NCI-H2171 treated with DMSO at 0.1 percent for 48 hours (cell line): Measurements from ENCODE around the gene NKAIN1.
"Not testable (repeated sequence)": the region's sequence is repeated elsewhere in the genome, so short reads cannot be mapped to it uniquely, and the experiment has no call there.

Experiments used
- DNase-seq: peaks from one replicate; lab custom pipeline; 2025; lab: John Stamatoyannopoulos, UW

NKAIN1 gene

DNA sequence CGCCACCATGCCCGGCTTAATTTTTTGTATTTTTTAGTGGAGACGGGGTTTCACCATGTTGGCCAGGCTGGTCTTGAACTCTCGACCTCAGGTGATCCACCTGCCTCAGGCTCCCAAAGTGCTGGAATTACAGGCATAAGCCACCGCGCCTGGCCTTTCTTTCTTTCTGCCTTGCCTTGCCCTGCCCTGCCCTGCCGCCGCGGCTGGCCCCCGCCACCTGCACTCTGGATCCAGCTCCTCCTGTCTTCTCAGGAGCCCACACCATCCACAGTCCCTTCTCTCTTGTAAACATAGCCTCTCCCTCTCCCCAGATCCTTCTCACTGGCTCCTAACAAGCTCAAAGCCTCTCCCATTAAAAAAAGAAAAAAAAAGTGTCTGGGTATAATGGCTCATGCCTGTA, 44.4 kb downstream of the NKAIN1 start:
- peak; percentile 24 for DNase-seq

DNA sequence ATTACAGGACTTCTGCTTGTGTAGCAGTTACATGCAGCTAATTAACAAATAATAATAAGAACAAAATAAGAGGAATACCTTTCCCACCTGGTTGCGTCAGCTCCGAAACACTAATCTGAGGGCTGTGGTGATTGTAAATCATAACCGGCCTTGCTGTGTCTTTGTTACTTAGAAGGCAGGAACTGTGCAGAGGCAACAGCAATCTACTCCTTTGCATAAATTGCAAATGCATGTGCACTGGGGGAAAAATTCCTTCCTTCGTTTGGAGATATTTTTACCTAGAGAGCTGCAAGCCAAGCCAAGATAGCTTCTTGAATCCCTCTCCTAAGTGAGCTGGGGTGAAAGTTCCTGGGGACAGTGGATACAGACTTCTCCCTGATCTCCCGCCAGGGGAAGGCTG, 46.0 kb downstream of the NKAIN1 start:
- DNase-seq: no peak

DNA sequence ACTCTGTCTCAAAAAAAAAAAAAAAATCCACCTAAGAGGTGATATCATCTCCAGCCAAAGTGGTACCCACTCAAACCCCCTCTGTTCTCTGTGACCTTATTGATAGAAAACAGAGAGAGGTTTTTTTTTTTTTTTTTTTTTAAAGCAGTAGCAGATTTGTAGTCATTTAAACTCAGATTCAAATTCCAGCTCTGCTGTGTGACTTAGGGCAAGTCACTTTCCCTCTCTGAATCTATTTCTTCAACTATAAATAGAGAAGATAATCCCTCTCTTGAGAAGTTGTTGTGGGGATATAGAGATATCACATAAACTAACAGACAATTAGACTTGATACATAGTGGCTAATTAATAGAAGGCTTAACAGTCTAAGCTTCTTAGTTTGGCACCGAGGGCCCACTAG, 48.4 kb downstream of the NKAIN1 start:
- DNase-seq: no peak

DNA sequence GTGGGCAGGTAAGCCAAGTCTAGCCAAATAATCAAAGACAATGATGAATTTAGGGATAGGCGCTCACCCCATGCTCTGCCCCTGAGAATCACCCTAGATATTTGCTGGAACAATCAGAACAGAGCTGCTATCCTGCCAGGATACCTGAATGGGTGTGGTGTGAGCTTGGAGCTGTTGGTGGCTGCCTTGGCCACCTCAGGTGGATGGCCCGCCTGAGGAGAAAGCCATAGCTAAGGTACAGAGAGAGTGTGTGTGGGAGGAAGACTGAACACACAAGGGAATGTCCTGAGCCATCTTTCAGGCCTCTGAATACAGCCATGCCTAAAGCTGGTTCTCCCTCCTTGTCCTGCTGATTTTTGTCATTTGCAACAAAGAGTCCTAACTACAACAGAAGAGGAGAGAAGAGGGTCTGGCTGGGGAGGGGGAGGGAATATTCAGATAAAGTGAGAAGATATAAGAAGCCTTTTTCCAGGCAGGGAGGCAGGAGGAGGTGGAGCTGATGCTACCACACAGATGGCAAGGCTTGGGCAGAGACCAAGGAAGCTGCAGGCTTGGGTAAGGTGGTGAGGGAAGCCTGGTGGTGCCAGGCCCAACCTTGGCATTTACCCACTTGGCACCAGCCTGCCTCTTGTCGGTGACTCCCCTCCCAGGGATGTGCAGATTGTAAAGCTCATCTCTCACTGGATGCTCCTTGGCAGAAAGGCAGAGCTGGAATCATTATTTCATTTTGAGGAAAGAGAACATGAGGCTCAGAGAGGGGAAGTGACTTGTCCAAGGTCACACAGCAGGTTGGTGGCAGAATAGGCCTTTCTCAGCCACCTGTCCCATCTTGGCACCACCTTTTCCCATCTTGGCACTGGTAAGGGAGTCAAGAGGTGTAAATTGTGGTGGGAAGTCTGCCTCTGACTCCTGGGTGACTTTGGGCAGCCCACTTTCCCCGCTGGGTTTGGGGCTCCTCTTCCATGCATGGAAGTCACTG, 49.7 kb downstream of the NKAIN1 start:
- no peak for DNase-seq

DNA sequence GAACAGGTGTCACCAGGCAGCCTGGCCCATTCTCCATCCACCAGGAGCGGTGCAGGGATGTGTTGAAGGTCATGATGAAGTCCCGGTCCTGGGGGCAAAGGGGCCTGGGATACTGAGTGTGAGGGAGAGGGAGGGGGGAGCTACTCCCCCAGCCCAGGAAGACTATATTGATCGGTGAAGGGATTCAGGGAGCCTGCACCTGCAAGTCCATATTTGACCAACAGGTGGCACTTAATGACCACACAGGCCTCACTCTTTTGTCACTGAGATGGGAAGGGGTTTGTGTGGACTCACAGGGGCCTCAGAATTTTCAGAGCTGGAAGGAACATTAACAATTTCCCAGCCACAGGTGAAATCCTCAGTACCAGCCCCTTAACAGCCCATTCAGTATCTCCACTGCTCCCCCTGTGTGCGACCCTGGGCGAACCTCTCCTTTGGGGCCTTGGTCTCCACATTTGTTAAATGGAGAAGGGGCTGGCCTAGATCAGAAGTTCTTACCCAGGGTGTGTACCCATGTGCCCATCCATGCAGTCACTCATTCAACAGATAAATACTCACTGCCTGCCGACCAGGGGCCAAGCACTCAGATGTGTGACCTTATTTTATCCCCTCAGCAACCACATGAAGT, 55.6 kb downstream of the NKAIN1 start:
- peak; percentile 61 for DNase-seq

DNA sequence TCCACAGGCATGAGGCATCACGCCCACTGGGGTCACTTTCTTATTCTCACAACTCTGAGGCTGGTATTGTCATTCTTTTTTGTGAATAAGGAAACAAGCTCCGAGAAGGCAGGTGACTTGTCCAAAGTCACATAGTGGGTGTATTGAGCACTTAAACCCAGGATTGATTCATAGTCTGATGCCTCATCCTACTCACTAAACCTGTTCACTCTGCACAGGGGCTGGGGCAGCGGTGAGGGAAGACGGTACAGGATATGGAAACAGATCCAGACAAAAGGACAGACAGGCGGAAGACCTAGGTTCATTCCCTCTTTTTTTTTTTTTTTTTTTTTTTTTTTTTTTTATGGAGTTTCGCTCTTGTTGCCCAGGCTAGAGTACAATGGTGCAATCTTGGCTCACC, 56.6 kb downstream of the NKAIN1 start:
- no peak for DNase-seq

DNA sequence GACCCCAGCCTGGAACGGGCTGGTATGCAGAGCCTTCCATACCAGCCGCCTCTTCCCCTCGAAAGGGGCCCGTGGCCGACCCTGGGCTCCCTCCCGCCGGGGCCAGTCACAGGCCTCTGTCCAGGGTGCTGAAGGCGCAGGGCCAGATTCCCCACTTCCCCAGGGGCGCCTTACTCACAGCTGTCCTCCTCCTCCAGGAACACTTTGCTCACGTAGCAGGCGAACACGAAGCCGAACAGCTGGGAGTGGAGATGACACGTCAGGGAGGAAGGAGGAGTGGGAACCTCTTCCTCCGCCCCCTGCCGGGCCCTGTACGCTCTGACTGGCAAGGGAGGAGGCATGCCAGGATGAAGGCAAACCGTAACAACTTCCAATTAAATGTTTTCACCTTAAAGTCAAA, 57.3 kb downstream of the NKAIN1 start:
- peak; percentile 72 for DNase-seq

DNA sequence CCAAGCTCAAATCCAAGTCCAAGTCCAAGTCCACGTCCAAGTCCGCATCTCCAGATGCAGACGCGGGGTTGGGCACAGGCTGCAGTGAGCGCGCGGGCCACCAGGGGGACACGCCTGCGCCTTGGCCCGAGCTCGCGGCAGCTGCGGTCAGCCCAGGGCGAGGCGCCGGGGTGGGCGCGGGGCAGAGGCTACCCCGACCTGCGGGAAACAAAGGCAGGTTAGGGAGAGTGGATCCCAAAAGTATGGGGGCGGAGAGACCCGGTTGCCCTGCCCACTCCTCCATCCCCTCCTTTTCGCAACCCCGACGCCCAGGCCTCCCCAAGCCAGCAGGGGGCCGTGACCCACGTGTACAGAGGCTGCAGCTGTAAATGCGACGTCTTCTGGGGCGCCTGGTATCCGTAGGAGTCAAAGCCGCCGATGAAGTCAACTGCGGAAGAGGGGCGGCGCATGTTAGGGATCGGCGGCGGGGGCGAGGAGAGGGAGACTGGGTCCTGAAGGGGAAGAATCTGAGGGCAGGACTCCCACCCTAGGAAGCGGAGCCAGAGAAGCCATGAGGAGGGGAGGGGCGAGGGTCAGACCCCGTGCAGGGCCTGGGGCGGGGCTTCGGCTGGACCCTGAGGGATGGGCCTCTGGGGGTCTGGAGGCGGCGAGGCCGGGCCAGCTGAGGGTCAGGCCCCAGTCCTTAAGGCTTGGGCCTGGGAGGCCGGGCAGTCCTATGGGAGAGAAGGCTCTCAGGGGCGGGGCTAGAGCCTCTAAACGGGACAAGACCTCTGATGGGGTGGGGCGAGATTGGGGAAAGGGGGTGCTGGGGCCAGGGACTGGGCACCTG, 58.0 kb downstream of the NKAIN1 start:
- no peak for DNase-seq

DNA sequence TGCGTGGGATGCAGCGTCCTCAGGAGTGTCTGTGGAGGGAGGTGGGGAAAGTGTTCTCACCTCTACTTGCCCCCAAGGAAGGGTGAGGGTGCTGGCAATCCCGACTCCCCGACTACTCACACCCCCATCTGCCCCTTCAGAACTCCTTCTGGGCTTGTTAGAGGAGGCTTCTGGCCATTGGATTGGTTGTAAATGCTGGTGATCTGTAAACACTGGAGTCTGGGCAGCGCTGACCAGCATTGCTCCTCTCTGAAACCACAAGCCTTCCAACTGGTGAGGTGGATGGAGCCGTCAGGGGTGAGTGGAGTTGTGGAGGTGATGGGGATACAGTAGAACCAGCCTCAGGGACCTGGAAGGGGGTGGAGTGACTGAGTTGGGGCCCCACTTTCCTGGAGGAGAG, 59.3 kb downstream of the NKAIN1 start:
- DNase-seq: no peak

DNA sequence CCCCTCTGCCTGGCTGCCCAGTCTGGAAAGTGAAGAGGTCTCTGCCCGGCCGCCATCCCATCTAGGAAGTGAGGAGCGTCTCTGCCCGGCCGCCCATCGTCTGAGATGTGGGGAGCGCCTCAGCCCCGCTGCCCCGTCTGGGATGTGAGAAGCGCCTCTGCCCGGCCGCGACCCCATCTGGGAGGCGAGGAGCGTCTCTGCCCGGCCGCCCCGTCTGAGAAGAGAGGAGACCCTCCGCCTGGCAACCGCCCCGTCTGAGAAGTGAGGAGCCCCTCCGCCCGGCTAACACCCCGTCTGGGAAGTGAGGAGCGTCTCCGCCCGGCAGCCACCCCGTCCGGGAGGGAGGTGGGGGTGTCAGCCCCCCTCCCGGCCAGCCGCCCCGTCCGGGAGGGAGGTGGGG, 63.4 kb downstream of the NKAIN1 start:
- DNase-seq: not testable (repeated sequence)

DNA sequence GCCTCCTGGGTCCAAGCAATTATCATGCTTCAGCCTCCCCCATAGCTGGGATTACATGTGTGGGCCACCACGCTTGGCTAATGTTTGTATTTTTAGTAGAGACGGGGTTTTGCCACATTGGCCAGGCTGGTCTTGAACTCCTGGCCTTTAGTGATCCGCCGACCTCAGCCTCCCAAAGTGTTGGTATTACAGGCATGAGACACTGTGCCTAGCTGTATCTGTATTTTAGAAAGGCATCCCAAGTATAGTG, 69.3 kb downstream of the NKAIN1 start:
- no peak for DNase-seq

DNA sequence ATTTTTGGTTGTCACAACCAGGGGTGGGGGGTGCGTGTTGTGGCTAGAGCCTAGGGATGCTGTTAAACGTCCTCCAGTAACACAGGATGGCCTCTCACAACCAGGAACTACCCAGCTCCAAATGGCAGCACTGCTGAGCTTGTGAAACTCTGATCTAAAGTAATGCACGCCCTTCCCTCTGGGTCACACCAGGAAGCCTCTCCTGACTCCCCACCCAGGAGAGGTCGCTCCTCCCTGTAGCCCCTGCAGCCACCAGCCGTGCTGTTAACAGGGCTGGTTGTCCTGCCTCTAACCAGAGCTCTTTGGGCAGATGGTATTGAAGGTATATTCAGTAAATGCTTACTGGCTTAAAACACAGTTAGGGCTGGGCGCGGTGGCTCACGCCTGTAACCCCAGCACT, 73.2 kb downstream of the NKAIN1 start:
- no peak for DNase-seq

DNA sequence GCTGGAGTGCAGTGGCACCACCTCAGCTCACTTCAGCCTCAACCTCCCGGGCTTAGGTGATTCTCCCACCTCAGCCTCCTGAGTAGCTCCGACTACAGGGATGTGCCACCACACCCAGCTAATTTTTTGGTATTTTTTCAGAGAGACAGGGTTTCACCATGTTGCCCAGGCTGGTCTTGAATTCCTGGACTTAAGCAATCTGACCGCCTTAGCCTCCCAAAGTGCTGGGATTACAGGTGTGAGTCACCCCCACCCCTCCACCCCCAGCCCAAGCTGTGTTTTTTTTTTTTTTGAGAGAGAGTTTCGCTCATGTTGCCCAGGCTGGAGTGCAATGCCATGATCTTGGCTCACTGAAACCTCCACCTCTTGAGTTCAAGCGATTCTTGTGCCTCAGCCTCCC, 75.4 kb downstream of the NKAIN1 start:
- no peak for DNase-seq

DNA sequence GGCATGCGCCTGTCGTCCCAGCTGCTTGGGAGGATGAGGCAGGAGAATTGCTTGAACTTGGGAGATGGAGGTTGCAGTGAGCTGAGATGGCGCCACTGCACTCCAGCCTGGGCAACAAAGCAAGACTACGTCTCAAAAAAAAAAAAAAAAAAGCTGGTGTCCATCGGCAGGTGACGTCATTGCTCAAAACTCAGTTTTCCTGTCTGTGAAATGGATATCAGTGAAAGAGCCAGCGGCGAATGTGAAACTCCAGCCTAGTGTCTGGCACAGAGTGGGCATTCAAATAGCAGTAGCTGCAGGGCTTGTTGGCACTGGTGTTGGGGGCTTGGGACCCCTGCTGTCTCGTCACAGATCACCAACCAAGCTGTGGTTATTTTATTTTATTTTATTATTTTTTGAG, 75.8 kb downstream of the NKAIN1 start:
- no peak for DNase-seq

DNA sequence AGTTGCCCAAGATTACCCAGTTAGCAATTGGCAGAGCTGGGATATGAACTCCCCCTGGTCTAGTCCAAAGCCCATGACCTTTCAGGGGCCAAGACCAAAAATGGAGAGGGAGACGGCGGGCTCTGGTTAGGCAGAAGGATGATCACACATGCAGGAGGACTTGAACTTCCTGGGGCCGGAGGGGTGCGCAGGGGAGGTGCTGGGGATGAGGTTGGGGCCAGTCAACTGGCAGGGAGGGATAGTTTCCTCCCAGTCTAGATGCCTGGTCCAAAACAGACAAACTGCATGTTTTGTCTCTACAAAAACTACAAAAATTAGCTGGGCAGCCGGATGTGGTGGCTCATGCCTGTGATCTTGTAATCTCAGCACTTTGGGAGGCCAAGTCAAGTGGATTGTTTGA, 78.1 kb downstream of the NKAIN1 start:
- no peak for DNase-seq

DNA sequence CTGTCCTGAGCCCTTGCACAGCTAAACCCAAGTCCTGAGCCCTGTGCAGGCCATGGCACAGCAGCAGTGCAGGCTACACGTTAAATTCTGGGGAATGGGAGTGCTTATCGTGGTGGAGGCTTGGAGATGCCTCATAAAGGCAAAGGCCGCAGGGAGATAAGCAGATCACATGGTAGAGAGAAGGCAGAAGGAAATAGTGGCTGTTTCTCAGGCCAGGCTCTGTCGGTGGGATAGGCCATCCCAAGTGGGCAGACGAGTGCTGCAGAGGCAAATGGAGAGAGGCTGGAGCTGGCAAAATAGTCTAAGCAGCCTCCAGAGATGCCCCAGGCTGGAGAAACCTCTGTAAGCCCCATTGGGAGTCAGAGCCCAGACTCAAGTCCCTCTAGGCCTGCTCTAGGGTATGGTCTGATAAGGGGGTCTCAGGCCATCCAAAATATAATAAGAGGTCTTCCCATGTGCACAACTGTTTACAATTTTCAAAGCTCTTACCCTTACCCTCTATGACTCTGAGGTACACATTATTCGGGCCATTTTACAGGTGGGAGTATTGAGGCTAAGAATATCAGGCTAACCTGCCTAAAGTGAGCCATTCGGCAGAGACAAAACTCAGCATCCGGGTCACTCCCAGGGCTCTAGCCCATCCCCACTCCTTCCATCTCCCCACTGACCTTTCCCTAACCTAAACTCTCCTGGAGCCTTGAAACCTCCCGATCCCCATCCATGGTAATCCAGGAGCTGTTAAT, 79.6 kb downstream of the NKAIN1 start:
- no peak for DNase-seq

DNA sequence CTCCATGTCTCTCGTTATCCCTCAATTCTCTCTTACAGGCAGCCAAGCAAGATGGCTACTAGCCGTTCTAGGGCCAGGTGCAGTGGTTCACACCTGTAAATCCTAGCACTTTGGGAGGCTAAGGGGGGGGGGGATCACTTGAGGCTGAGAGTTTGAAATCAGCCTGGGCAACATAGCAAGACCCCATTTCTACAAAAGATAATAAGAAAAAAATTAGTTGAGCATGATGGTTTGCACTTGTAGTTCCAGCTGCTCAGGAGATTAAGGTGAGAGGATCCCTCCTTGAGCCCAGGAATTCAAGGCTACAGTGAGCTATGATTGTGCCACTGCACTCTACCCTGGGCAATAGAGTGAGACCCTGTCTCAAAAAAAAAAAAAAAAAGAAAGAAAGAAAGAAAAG, 80.4 kb downstream of the NKAIN1 start:
- no peak for DNase-seq

DNA sequence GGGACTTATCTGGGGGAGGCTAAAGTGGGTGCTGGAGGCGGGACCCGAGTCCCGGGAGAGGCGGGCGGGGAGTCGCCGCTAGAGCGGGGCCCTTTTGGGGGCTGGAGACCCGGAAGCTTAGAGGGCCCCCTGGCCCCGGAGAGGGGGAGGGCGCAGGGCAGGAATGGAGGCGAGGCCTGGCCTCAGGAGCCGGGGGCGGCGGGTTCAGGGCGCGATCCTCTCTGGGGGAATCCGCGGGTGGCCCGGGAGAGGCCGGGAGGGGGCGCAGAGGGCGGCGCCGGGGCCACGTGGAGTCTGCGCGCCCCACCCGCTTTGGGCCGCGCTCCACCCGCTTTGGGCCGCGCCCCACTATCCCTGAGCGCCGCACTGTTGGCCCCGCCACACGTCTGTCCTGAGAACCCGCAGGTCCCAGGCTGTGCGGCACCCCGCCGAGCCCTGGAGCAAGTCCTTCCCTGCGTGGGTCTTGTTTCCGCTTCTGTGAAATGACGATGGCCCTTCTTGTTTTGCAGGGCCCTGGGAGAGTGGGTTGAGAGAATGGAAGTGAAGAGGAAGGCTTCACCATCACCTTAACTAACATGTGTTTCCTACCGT, 84.4 kb downstream of the NKAIN1 start:
- DNase-seq: peak; percentile 74

DNA sequence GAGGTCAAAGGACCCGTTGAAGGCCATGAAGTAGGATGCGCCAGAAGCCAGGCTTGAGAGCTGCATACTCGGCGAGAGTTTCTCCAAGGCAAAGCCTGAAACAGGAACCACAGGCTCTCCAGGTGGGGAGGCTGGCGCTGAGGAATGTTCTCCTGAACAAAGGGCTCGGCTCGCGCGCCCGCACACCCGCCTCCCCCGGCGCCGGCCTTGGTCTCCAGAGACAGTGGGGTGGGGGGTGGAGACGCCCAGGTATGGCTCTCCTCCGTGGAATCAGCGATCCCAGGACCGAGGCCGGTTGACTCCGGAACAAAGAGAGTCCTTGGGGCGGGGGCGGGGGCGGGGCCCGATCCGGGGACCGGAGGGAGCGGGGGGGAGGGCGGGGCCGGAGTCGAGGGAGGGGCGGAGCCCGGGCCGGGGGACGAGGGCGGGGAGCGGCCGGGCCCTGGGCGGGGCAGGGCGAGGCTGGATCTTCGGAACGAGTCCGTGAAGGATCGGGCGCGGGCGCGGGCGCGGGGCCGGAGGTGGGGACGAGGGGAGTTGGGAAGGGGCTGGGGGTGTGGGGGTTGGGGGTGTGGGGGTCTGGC, 85.0 kb downstream of the NKAIN1 start:
- DNase-seq: peak; percentile 93

DNA sequence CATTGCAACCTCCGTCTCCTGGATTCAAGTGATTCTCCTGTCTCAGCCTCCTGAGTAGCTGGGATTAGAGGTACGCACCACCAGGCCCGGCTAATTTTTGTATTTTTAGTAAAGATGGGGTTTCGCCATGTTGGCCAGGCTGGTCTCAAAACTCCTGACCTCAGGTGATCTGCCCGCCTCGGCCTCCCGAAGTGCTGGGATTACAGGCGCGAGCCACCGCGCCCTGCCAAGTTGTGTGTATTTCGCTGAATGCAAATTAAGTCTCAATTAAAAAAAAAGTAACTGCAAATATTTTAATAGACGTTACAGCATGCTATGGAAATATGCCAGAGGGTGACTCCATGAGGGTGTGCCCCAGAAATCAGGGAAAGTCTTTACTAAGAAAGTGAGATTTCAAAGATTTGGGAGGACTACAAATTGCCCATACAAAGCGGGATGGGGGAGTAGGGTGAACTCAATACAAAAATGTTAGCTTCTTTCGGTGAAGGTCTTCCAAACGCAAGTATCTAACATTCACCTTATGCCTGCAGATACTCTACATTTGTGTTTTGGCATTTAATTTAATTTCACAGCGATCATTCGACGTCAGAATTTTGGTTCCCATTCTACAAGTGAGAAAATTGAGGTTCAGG, 85.6 kb downstream of the NKAIN1 start:
- no peak for DNase-seq

DNA sequence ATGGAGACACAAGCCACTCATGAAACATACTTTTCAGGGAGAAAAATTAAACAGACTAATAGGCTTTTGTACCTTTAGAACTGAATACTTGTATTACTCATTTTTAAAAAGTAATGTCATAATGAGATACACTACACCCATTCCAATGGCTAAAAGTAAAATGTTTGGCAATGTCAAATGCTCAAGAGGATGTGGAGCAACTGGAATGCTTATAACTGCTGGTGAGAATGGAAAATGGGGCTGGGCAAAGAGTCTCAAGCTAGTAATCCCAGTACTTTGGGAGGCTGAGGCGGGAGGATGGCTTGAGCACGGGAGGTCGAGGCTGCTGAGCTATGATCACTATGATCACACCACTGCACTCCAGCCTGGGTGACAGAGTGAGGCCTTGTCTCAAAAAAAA, 86.3 kb downstream of the NKAIN1 start:
- DNase-seq: no peak
